ENCODE data around the gene RPL22. TPM values are rescaled to one million over a fixed set of nuclear protein-coding genes. Genes with fewer than 3 reads are reported as not detected.

Gene RPL22
- total and polyA plus RNA-seq, 10 donors, result 106 to 1,105 (median 369) TPM

- H3K4me1 ChIP-seq, result peaks cover 8 to 57% (median 26%) of the 10 kb centered on the region in 6 donors
- WGBS, 5 donors, result 59 to 77% (median 72%) methylated on average over 13 of the region's 13 CpGs
- no peaks in the 10 kb centered on the region for H3K9me3 ChIP-seq
- H3K36me3 ChIP-seq, result peaks cover 0 to 48% (median 35%) of the 10 kb centered on the region in 6 donors
- no peak for DNase-seq
- no peak overlapping the region for H3K4me3 ChIP-seq
- peaks cover 2 to 29% (median 19%) of the 10 kb centered on the region in 7 donors for H3K27me3 ChIP-seq (replicated peaks in 1 of 7)
- no peak overlapping the region for H3K27ac ChIP-seq
- TF ChIP-seq CTCF (IDR thresholded peaks at IDR 0.05 in 8 of 11, conservative IDR thresholded peaks at IDR 0.05 in 3 of 11), result no peak
- TF ChIP-seq POLR2AphosphoS5 (IDR thresholded peaks at IDR 0.05), result no peak
- TF ChIP-seq POLR2A (IDR thresholded peaks at IDR 0.05), result no peak
- intact Hi-C loops (cut with DNase I; ENCODE audit: low total_unique reads), result loop anchor here (10.0 kb wide), 1 partner anchor 51 kb away; the partner anchor contains the start of gene ICMT
Measured at GRCh38 chr1:6184083-6184783, 15.2 kb downstream of the RPL22 start.

GRCh38 chr1:6183520-6183989 is 15.8 kb downstream of the RPL22 start:
- TF ChIP-seq CTCF (IDR thresholded peaks at IDR 0.05 in 8 of 11, conservative IDR thresholded peaks at IDR 0.05 in 3 of 11) (no peak), POLR2AphosphoS5 (IDR thresholded peaks at IDR 0.05) (peak in 1 of 3 donors; percentile 9)
- intact Hi-C loops (cut with DNase I; ENCODE audit: low total_unique reads), result loop anchor here (10.0 kb wide), 1 partner anchor 51 kb away; the partner anchor contains the start of gene ICMT
- no peak overlapping the region for H3K4me3 ChIP-seq
- peaks cover 0 to 41% (median 28%) of the 10 kb centered on the region in 6 donors for H3K36me3 ChIP-seq
- H3K27me3 ChIP-seq (replicated peaks in 1 of 7), result peaks cover 7 to 36% (median 26%) of the 10 kb centered on the region in 7 donors
- H3K9me3 ChIP-seq, result no peaks in the 10 kb centered on the region
- WGBS, 5 donors, result 53 to 72% (median 59%) methylated on average over 6 of the region's 6 CpGs
- peaks cover 14 to 59% (median 33%) of the 10 kb centered on the region in 6 donors for H3K4me1 ChIP-seq
- DNase-seq, result no peak
- no peak overlapping the region for H3K27ac ChIP-seq

- no peaks in the 10 kb centered on the region for H3K9me3 ChIP-seq
- intact Hi-C loops (cut with DNase I; ENCODE audit: low total_unique reads), result loop anchor here (10.0 kb wide), 1 partner anchor 53 kb away; the partner anchor contains the start of gene ICMT
- H3K27me3 ChIP-seq (replicated peaks in 1 of 7), result peaks cover 7 to 58% (median 48%) of the 10 kb centered on the region in 7 donors
- TF ChIP-seq POLR2AphosphoS5 (IDR thresholded peaks at IDR 0.05) (no peak), CTCF (IDR thresholded peaks at IDR 0.05 in 8 of 11, conservative IDR thresholded peaks at IDR 0.05 in 3 of 11) (no peak), POLR2A (IDR thresholded peaks at IDR 0.05) (no peak)
- H3K36me3 ChIP-seq, result peaks cover 0 to 21% (median 8%) of the 10 kb centered on the region in 6 donors
- peaks cover 16 to 56% (median 36%) of the 10 kb centered on the region in 6 donors for H3K4me1 ChIP-seq
- DNase-seq, result no peak
- H3K4me3 ChIP-seq, result peak overlapping the region in 1 of 8 donors; percentile 7
- 7 to 14% (median 8%) methylated on average over 7 to 10 of the region's 10 CpGs for WGBS, 5 donors
- H3K27ac ChIP-seq, result no peak overlapping the region
Measured at GRCh38 chr1:6181347-6181770, 18.0 kb downstream of the RPL22 start.

All from spleen (tissue), 11 donors.